ENCODE data around the gene FAM200C. TPM values are rescaled to one million over a fixed set of nuclear protein-coding genes. Genes with fewer than 3 reads are reported as not detected.

FAM200C gene
- total RNA-seq, 1 donor from 2014 or later: 8.1 TPM

DNA sequence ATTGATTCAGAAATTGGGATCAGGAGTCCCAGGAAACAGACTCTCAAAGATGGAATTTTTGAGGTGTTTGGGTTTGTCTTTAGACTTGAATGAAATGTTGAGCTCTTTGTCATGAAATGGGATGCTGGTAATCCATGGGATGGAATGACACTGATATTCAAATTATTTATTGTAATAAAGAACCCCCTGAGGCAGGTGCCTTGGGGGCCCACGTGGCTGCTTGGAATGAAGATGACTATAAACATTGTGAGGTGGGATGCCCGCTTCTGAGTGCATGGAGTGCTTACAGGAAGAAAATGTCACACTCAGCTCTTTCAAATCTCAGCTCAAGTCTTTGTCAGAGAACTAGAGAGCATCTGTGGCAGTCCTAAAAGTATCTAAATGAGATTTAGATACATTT is 19.8 kb downstream of the FAM200C start:
- no peak for DNase-seq (ENCODE audit: extremely low spot score, unreplicated experiment)
- H3K36me3 Mint-ChIP-seq: peaks cover 4% of the 10 kb centered on the region
- H3K4me1 Mint-ChIP-seq (ENCODE audit: unreplicated experiment): peaks cover 7% of the 10 kb centered on the region
- no peak overlapping the region for H3K4me3 Mint-ChIP-seq
- H3K9me3 Mint-ChIP-seq: no peaks in the 10 kb centered on the region
- H3K27ac Mint-ChIP-seq: no peak overlapping the region
- peaks cover 22% of the 10 kb centered on the region for H3K27me3 Mint-ChIP-seq
- TF ChIP-seq CTCF (conservative IDR thresholded peaks at IDR 0.05): no peak

- TF ChIP-seq CTCF (conservative IDR thresholded peaks at IDR 0.05): no peak
- Mint-ChIP-seq H3K4me3 (no peak overlapping the region), H3K27me3 (peaks cover 27% of the 10 kb centered on the region), H3K9me3 (no peaks in the 10 kb centered on the region), H3K4me1 (ENCODE audit: unreplicated experiment) (peaks cover 7% of the 10 kb centered on the region), H3K36me3 (peaks cover 4% of the 10 kb centered on the region), H3K27ac (no peak overlapping the region)
- no peak for DNase-seq (ENCODE audit: extremely low spot score, unreplicated experiment)
Measured at GRCh38 chr5:160379511-160379910, 20.3 kb downstream of the FAM200C start.

DNA sequence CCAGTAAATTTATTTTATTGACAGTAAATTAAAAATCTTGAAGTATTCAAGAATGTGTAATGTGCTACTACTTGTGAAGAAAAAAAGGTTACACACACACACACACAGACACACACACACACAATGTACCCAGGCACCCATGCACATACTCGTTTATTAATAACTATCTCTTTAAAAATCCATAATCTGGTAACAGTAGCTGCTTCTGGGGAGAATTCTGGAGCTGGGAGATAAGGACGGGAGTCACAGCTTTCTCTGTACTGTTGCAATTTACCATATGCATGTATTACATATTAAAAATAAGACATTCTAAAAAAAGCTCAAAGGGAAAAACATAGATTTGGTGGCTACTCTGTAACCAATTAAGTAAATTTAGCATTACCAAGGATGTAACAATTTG is 21.5 kb downstream of the FAM200C start:
- no peak for TF ChIP-seq CTCF (conservative IDR thresholded peaks at IDR 0.05)
- no peaks in the 10 kb centered on the region for H3K9me3 Mint-ChIP-seq
- no peak overlapping the region for H3K4me3 Mint-ChIP-seq
- no peak for DNase-seq (ENCODE audit: extremely low spot score, unreplicated experiment)
- peaks cover 39% of the 10 kb centered on the region for H3K27me3 Mint-ChIP-seq
- peaks cover 7% of the 10 kb centered on the region for H3K4me1 Mint-ChIP-seq (ENCODE audit: unreplicated experiment)
- peaks cover 4% of the 10 kb centered on the region for H3K36me3 Mint-ChIP-seq
- no peak overlapping the region for H3K27ac Mint-ChIP-seq

DNA sequence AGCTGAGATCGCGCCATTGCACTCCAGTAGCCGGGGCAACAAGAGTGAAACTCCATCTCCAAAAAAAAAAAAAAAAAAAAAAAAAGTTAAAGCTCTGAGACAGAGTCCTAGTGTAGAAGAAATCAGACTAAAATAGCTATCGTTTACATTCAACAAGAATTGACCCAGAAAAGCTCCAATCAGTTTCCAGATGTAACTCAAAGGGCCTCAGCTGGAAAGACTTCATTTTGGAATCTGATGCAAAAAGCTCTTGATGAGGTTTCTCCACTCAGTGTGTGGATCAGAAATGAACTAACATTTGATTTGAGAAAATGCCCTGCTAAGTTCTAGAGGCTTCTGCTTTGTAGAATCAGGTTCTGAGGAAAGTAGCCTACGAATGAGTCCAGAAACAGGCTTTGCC is 22.2 kb downstream of the FAM200C start:
- peaks cover 46% of the 10 kb centered on the region for H3K27me3 Mint-ChIP-seq
- DNase-seq (ENCODE audit: extremely low spot score, unreplicated experiment): no peak
- H3K27ac Mint-ChIP-seq: no peak overlapping the region
- peaks cover 7% of the 10 kb centered on the region for H3K4me1 Mint-ChIP-seq (ENCODE audit: unreplicated experiment)
- H3K4me3 Mint-ChIP-seq: no peak overlapping the region
- peaks cover 4% of the 10 kb centered on the region for H3K36me3 Mint-ChIP-seq
- no peaks in the 10 kb centered on the region for H3K9me3 Mint-ChIP-seq
- TF ChIP-seq CTCF (conservative IDR thresholded peaks at IDR 0.05): no peak

DNA sequence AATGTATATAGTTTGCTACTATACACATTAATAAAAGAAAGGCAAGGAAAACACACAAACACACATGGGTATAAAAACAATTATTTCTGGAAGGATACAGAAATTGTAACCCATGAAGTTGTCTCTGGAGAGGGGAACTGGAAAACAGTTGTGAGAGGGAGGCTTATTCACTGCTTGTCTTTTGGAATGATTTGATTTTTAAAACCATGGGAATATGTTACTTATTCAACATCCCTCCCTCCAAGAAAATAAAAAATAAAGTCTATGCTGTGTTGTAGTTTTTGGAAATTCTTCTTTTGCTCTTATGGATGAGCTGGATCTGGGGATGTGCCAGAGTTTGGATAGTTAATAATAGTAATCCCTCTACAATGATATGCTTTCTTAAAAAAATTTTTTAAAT is 23.4 kb downstream of the FAM200C start:
- Mint-ChIP-seq H3K4me1 (ENCODE audit: unreplicated experiment) (peaks cover 7% of the 10 kb centered on the region), H3K27me3 (peaks cover 55% of the 10 kb centered on the region), H3K9me3 (no peaks in the 10 kb centered on the region), H3K27ac (no peak overlapping the region), H3K4me3 (no peak overlapping the region), H3K36me3 (no peaks in the 10 kb centered on the region)
- TF ChIP-seq CTCF (conservative IDR thresholded peaks at IDR 0.05): no peak
- DNase-seq (ENCODE audit: extremely low spot score, unreplicated experiment): no peak

- peaks cover 62% of the 10 kb centered on the region for H3K27me3 Mint-ChIP-seq
- peaks cover 12% of the 10 kb centered on the region for H3K4me1 Mint-ChIP-seq (ENCODE audit: unreplicated experiment)
- H3K9me3 Mint-ChIP-seq: no peaks in the 10 kb centered on the region
- H3K36me3 Mint-ChIP-seq: no peaks in the 10 kb centered on the region
- no peak overlapping the region for H3K27ac Mint-ChIP-seq
- H3K4me3 Mint-ChIP-seq: no peak overlapping the region
- no peak for DNase-seq (ENCODE audit: extremely low spot score, unreplicated experiment)
- TF ChIP-seq CTCF (conservative IDR thresholded peaks at IDR 0.05): no peak
Measured at GRCh38 chr5:160375701-160376100, 24.2 kb downstream of the FAM200C start.
